ENCODE results near the gene FBXL17.

Gene FBXL17

GRCh38 chr5:108360280-108360679 lies 21.6 kb downstream of the FBXL17 start:
- TF ChIP-seq, protein P1, sequence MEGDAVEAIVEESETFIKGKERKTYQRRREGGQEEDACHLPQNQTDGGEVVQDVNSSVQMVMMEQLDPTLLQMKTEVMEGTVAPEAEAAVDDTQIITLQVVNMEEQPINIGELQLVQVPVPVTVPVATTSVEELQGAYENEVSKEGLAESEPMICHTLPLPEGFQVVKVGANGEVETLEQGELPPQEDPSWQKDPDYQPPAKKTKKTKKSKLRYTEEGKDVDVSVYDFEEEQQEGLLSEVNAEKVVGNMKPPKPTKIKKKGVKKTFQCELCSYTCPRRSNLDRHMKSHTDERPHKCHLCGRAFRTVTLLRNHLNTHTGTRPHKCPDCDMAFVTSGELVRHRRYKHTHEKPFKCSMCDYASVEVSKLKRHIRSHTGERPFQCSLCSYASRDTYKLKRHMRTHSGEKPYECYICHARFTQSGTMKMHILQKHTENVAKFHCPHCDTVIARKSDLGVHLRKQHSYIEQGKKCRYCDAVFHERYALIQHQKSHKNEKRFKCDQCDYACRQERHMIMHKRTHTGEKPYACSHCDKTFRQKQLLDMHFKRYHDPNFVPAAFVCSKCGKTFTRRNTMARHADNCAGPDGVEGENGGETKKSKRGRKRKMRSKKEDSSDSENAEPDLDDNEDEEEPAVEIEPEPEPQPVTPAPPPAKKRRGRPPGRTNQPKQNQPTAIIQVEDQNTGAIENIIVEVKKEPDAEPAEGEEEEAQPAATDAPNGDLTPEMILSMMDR (IDR thresholded peaks at IDR 0.05; ENCODE audit: low read depth, low read length) = no peak
- no peak overlapping the region for H3K4me3 ChIP-seq (ENCODE audit: low read depth, low read length)

DNA sequence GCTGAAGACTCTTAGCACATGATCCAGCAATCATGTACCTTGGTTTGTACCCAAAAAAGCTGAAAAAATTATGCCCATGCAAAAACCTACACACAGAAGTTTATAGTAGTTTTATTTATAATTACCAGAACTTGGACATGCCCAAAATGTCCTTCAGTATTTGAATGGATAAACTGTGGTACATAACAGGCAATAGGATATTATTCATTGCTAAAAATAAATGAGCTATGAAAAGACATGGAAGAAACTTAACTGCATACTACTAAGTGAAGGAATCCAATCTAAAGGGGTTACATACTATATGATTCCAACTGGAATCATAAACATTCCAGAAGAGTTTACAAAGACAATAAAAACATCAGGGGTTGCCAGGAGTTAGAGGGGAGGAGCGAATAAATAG lies 25.6 kb downstream of the FBXL17 start:
- no peak overlapping the region for H3K4me3 ChIP-seq (ENCODE audit: low read depth, low read length)
- TF ChIP-seq, protein P1 (IDR thresholded peaks at IDR 0.05; ENCODE audit: low read depth, low read length) = no peak

DNA sequence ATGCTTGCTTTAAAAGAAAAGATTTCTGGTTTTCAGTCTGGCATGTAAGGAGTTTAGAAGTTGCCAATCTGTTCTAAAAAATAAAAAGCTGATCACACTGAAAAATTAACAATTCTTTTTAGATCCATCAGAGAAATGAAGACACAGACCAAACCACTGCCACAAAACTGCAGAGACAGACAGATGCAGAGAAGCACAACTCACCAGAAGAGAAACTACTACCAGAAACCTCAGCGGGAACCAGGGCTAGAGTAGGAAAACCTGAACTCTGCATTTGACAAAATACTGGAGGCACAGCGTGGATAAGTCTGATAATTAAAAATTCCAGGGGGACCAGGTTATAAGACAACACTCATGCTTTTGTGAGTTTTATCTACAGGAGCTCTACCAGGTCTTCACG lies 28.8 kb downstream of the FBXL17 start:
- TF ChIP-seq, protein P1 (IDR thresholded peaks at IDR 0.05; ENCODE audit: low read depth, low read length) = no peak
- no peak overlapping the region for H3K4me3 ChIP-seq (ENCODE audit: low read depth, low read length)

- no peak overlapping the region for H3K4me3 ChIP-seq (ENCODE audit: low read depth, low read length)
- TF ChIP-seq, protein P1 (IDR thresholded peaks at IDR 0.05; ENCODE audit: low read depth, low read length) = no peak
These were observed 36.2 kb downstream of the FBXL17 start for GRCh38 chr5:108345541-108346171.

- no peak overlapping the region for H3K4me3 ChIP-seq (ENCODE audit: low read depth, low read length)
- TF ChIP-seq, protein P1 (IDR thresholded peaks at IDR 0.05; ENCODE audit: low read depth, low read length) = no peak
These were observed 37.6 kb downstream of the FBXL17 start for GRCh38 chr5:108344103-108344822.

- TF ChIP-seq, protein P1 (IDR thresholded peaks at IDR 0.05; ENCODE audit: low read depth, low read length) = no peak
- no peak overlapping the region for H3K4me3 ChIP-seq (ENCODE audit: low read depth, low read length)
These were observed 40.0 kb downstream of the FBXL17 start for GRCh38 chr5:108341866-108342265.

- H3K4me3 ChIP-seq (ENCODE audit: low read depth, low read length) = no peak overlapping the region
- TF ChIP-seq, protein P1 (IDR thresholded peaks at IDR 0.05; ENCODE audit: low read depth, low read length) = no peak
These were observed 41.8 kb downstream of the FBXL17 start for GRCh38 chr5:108340131-108340530.

All from WI38 (cell line).